ENCODE measurements around the gene TTLL9. TPM values are rescaled to one million over a fixed set of nuclear protein-coding genes. Genes with fewer than 3 reads are reported as not detected.
"Not testable (repeated sequence)": the region's sequence is repeated elsewhere in the genome, so short reads cannot be mapped to it uniquely, and the experiment has no call there.

Gene TTLL9
- total RNA-seq, 6 donors from 2014 or later = 0.31 to 20.7 (median 4.4) TPM

- Histone ChIP-seq H3K36me3 (no peaks in the 10 kb centered on the region), H3K4me3 (no peak overlapping the region), H3K4me1 (no peaks in the 10 kb centered on the region), H3K9me3 (no peaks in the 10 kb centered on the region), H3K27me3 (no peaks in the 10 kb centered on the region), H3K27ac (no peak overlapping the region)
- ATAC-seq (ENCODE audit: low FRiP score in 2 of 2) (no peak), DNase-seq (no peak)
- TF ChIP-seq CTCF (IDR thresholded peaks at IDR 0.05) (no peak), POLR2AphosphoS5 (IDR thresholded peaks at IDR 0.05) (no peak), EP300 (IDR thresholded peaks at IDR 0.05) (no peak), POLR2A (IDR thresholded peaks at IDR 0.05) (no peak)
- 53 to 61% methylated on average over 6 of the region's 6 CpGs for WGBS, 2 donors
These were observed 49.1 kb downstream of the TTLL9 start for GRCh38 chr20:31919410-31920155.

GRCh38 chr20:31920275-31920855 lies 49.9 kb downstream of the TTLL9 start:
- Histone ChIP-seq H3K36me3 (no peaks in the 10 kb centered on the region), H3K4me3 (no peak overlapping the region), H3K9me3 (no peaks in the 10 kb centered on the region), H3K27me3 (no peaks in the 10 kb centered on the region), H3K4me1 (no peaks in the 10 kb centered on the region), H3K27ac (no peak overlapping the region)
- no peak for ATAC-seq (ENCODE audit: low FRiP score in 2 of 2)
- no peak for TF ChIP-seq POLR2A (IDR thresholded peaks at IDR 0.05)
- no peak for TF ChIP-seq CTCF (IDR thresholded peaks at IDR 0.05)
- no peak for TF ChIP-seq EP300 (IDR thresholded peaks at IDR 0.05)
- no peak for TF ChIP-seq POLR2AphosphoS5 (IDR thresholded peaks at IDR 0.05)
- DNase-seq = no peak
- 82 to 83% methylated on average over 7 to 11 of the region's 11 CpGs for WGBS, 2 donors

- not testable (repeated sequence) for H3K9me3 ChIP-seq; ATAC-seq (ENCODE audit: low FRiP score in 2 of 2); H3K36me3 ChIP-seq; H3K27me3 ChIP-seq; H3K4me3 ChIP-seq; H3K4me1 ChIP-seq; DNase-seq; H3K27ac ChIP-seq
- WGBS, 2 donors = 94% methylated on average over 5 of the region's 5 CpGs
These were observed 51.0 kb downstream of the TTLL9 start for GRCh38 chr20:31921480-31921879.

- no peak for DNase-seq
- no peak for TF ChIP-seq CTCF (IDR thresholded peaks at IDR 0.05)
- no peak for TF ChIP-seq EP300 (IDR thresholded peaks at IDR 0.05)
- no peak for TF ChIP-seq POLR2AphosphoS5 (IDR thresholded peaks at IDR 0.05)
- TF ChIP-seq POLR2A (IDR thresholded peaks at IDR 0.05) = no peak
- H3K4me3 ChIP-seq = no peak overlapping the region
- 51 to 63% methylated on average over 4 of the region's 4 CpGs for WGBS, 2 donors
- ATAC-seq (ENCODE audit: low FRiP score in 2 of 2) = no peak
- no peaks in the 10 kb centered on the region for H3K36me3 ChIP-seq
- no peaks in the 10 kb centered on the region for H3K9me3 ChIP-seq
- no peaks in the 10 kb centered on the region for H3K4me1 ChIP-seq
- H3K27ac ChIP-seq = no peak overlapping the region
- H3K27me3 ChIP-seq = no peaks in the 10 kb centered on the region
These were observed 51.7 kb downstream of the TTLL9 start for GRCh38 chr20:31922181-31922580.

GRCh38 chr20:31922588-31922987 lies 52.2 kb downstream of the TTLL9 start:
- DNase-seq = no peak
- Histone ChIP-seq H3K27me3 (no peaks in the 10 kb centered on the region), H3K4me3 (no peak overlapping the region), H3K4me1 (no peaks in the 10 kb centered on the region), H3K27ac (no peak overlapping the region), H3K9me3 (no peaks in the 10 kb centered on the region), H3K36me3 (no peaks in the 10 kb centered on the region)
- WGBS, 2 donors = 84 to 88% methylated on average over 4 of the region's 4 CpGs
- TF ChIP-seq CTCF (IDR thresholded peaks at IDR 0.05) = no peak
- TF ChIP-seq EP300 (IDR thresholded peaks at IDR 0.05) = no peak
- TF ChIP-seq POLR2AphosphoS5 (IDR thresholded peaks at IDR 0.05) = no peak
- TF ChIP-seq POLR2A (IDR thresholded peaks at IDR 0.05) = no peak
- no peak for ATAC-seq (ENCODE audit: low FRiP score in 2 of 2)

Data from upper lobe of left lung (tissue), 6 donors.